Loucy (cell line): ENCODE data around the gene GABRG3.

Experiments used
- CTCF ChIP-seq: fragments of 200-600 bp; sonication (generic); conservative IDR thresholded peaks from 2 replicates; pipeline ENCODE4 v1.5.1; 2014; ENCODE audit warnings: mild to moderate bottlenecking, antibody characterized with exemption, low read length
- EZH2phosphoT487 ChIP-seq: fragments of 200-600 bp; IDR thresholded peaks from 2 replicates; pipeline ENCODE4 v1.6.1; 2018; ENCODE audit warnings: antibody characterized with exemption, mild to moderate bottlenecking, moderate library complexity, borderline replicate concordance

GRCh38 chr15:27237319-27237939, 266.4 kb downstream of the GABRG3 start:
- TF ChIP-seq CTCF (no peak), EZH2phosphoT487 (no peak)
